SK-N-MC (cell line): Measurements from ENCODE around the gene RBMS1.

Experiments used
- EZH2 ChIP-seq: fragments of 200-600 bp; sonication (generic); IDR thresholded peaks from one replicate; pipeline ENCODE4 v1.6.1; 2017; ENCODE audit warnings: antibody characterized with exemption
- POLR2AphosphoS5 ChIP-seq: IDR thresholded peaks from 2 replicates; pipeline ENCODE4 v1.6.1; 2012; ENCODE audit warnings: mild to moderate bottlenecking, low read depth, low read length, borderline replicate concordance

DNA sequence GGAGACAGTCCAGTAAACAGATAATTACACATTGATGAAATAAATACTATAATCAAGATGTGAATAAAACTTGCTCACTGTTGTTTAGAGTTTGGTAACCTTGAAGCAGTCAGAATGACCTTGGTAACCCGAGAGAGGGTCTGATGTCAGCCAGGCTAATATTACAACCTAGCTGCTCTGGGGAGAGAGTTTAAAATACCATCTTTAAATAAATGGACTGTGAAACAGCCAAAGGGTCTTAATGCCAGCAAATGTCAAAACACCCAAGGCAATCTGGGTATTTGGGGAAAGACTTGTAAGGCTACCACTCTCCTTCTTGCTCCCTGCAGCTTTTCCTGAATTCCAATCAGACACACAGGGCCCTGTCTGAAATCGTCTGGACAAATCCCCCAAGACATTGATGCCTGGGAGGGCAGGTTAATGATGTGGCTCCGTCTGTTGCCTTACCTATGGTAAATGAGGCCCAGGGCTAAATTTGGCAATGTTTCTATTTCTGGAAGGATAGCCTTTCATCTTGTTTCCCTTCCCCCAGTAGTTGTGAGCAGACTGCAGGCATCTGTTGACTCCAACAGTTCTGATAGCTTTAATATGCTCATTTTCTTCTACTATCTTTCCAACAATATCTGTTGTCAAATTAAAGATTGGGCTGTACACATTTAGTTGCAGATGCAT, 250.6 kb downstream of the RBMS1 start:
- TF ChIP-seq POLR2AphosphoS5 = no peak
- no peak for TF ChIP-seq EZH2
